Neural progenitor cell (in vitro differentiated cells): ENCODE results near the gene ADGRA3.

ENCODE experiments used
- EZH2 ChIP-seq: fragments of 200-600 bp; sonication (generic); IDR thresholded peaks from 2 replicates; pipeline ENCODE4 v1.6.1; 2017; ENCODE audit warnings: antibody characterized with exemption, mild to moderate bottlenecking, moderate library complexity
- EZH2phosphoT487 ChIP-seq: fragments of 200-600 bp; sonication (generic); IDR thresholded peaks from 2 replicates; pipeline ENCODE4 v1.6.1; 2017; ENCODE audit warnings: antibody characterized with exemption

GRCh38 chr4:22465996-22466395, 49.9 kb downstream of the ADGRA3 start:
- TF ChIP-seq EZH2phosphoT487 (no peak), EZH2 (no peak)
